ENCODE measurements around the gene PLD4.

DNA sequence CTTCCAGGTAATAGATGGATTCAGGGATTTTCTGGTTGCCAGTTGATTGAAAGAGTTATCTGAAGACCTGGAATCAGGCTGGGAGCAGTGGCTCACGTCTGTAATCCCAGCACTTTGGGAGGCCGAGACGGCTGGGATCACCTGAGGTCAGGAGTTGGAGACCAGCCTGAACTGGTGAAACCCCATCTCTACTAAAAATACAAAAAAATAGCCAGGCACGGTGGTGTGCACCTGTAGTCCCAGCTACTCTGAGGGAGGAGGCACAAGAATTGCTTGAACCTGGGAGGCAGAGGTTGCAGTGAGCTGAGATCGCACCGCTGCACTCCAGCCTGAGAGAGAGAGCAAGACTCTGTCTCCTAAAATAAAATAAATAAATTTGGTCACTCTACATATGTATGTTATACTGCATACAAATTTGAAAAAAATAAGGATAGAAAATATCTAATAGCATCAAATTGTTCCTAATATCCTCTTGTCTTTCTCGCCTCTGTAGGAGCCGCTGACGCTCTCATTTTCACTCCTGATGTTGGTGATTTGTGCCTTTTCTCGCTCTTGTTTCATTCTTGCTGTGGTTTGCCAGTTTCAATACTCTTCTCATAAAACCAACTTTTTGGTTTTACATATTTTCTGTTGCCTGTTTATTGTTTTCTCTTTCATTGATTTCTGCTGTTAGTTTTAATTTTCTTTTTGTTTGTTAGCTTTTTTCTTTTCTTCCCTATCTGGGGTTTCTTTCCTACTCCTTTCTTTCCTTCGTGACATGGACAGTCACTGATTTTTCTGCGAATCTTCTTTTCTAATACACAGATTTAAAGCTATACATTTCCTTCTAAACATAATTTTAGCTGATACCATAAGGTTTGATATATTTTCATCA lies 23.8 kb upstream of the PLD4 start:
- TF ChIP-seq, protein P1, sequence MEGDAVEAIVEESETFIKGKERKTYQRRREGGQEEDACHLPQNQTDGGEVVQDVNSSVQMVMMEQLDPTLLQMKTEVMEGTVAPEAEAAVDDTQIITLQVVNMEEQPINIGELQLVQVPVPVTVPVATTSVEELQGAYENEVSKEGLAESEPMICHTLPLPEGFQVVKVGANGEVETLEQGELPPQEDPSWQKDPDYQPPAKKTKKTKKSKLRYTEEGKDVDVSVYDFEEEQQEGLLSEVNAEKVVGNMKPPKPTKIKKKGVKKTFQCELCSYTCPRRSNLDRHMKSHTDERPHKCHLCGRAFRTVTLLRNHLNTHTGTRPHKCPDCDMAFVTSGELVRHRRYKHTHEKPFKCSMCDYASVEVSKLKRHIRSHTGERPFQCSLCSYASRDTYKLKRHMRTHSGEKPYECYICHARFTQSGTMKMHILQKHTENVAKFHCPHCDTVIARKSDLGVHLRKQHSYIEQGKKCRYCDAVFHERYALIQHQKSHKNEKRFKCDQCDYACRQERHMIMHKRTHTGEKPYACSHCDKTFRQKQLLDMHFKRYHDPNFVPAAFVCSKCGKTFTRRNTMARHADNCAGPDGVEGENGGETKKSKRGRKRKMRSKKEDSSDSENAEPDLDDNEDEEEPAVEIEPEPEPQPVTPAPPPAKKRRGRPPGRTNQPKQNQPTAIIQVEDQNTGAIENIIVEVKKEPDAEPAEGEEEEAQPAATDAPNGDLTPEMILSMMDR (IDR thresholded peaks at IDR 0.05; ENCODE audit: low read depth, low read length, poor library complexity, severe bottlenecking), result no peak
- TF ChIP-seq EZH2phosphoT487 (IDR thresholded peaks at IDR 0.05; ENCODE audit: borderline replicate concordance, low read length), result no peak
